Stimulated activated CD8-positive, alpha-beta memory T cell treated with anti-CD3 and anti-CD28 coated beads, Interleukin-15, amount 100 ng/mL, for 24 hours (primary cell): Measurements from ENCODE around the gene GRIN2A.

Experiments
- DNase-seq: peaks from one replicate; pipeline ENCODE4 v3.0.0-alpha.2; 2020; ENCODE audit warnings: low read depth

GRIN2A gene

GRCh38 chr16:9852003-9852402 lies 330.2 kb downstream of the GRIN2A start:
- DNase-seq: no peak

DNA sequence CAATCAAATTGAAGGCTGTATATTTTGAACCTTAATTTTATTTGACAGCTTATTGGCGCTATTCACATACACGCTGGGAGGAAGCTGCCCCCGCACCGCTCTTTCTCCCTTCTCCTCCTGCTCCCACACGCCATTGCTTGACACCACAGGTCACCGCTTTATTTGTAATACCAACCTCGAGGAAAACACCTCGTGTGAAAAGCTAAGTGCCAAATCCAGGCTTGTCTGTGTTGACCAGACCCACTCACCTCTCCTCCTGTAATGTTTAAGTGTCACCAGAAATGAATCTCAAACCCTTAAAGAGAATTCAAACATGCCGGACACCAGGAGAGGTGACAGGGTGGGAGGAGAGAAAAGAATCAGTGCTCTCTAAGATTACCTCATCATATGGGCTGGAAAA lies 331.4 kb downstream of the GRIN2A start:
- no peak for DNase-seq

GRCh38 chr16:9849697-9850245 lies 332.5 kb downstream of the GRIN2A start:
- DNase-seq: no peak

DNA sequence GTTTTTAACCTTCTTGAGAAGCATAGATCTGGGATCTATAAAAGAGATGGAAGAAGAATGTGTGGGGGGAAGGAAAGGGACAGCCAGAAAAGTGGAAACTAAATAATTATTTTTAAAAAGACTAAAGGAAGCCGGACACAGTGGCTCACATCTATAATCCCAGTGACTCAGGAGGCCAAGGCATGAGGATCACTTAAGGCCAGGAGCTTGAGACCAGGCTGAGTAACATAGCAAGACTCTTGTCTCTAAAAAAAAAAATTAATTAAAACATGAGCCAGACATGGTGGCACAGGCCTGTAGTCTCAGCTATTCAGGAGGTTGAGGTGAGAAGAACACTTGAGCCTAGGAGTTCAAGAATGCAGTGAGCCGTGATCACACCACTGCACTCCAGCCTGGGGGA lies 335.1 kb downstream of the GRIN2A start:
- DNase-seq: no peak

DNA sequence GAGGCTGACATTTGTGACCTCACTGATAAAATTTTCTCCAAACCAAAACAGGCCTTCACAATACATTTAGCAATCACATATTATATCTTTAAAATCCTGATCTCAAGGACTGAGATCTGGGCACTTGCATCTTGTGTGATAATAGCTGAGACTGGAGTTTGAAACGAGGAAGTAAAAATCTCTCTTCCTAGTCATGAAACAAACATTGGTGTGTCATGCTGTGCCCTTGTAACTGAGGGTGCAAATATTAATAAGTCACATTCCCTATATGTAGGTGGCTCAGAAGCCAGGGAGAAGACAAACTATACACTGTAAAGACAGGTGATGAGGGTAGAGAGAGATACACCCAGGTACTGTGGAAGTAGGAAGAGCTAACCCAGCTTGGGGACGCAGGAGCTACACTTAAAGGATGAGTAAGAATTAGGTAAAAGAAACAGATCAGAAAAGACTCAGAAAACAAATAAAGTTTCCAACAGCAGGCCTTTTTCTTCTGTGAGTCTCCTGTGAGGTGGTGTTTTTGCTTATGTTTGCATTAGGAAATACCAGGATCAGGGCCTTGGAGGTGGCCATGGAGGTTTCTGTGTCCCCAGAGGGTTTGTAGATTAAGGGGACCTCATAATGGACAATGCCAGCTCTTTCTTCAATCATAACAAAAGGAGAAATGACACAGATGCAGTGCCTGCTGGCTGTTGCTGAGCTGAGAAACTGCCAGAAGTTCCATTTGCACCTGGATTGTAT lies 335.7 kb downstream of the GRIN2A start:
- DNase-seq: no peak

DNA sequence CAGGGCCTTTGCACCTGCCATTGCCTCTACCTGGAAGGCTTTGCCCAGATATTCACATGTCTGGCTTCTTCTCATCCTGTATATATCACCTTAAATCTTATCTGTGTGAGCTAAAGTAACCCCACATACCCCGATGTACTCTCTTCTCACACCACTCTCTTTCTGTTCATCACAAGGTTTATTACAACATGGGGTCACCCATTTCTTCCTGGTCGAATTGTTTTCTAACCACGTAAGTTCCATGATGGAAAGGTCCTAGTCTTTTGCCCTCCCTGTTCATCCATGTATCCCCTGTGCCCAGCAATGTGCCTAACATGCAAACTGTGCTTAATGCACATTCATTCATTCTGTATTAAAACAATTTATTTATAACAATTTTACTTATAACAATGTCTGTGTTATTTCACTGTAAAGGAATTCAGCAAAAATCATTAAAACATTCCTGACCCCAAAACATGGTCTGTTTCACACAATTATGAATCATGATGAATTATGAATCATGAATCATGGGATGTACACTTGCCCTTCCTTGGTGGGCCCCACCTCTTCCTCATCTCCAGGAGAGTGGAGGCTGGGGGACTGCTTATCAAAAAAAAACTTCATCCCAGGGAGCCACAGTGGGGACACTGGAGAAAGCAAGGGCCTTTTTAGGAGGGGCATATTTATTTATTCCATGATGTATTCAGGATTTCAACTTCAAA lies 336.4 kb downstream of the GRIN2A start:
- DNase-seq: no peak

DNA sequence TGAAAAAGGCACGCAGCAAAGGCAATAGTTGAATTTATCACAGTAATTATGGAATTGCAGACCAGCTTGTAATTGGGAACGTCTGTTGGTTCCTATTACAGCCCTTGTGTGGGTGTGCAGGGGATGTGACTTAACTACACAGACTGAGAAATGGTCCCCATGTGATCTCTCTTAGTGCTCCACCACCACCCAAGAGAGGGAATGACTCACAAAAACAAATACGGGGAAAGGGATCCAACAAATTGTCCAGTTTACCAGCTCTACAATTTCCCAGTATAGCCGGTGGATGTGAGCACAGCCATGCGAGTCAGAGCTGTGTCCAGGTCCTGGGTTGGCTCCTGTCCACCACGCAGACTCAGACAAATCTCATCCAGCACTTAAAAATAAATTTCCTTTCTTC lies 337.9 kb downstream of the GRIN2A start:
- no peak for DNase-seq

GRCh38 chr16:9843424-9844018 lies 338.7 kb downstream of the GRIN2A start:
- no peak for DNase-seq

DNA sequence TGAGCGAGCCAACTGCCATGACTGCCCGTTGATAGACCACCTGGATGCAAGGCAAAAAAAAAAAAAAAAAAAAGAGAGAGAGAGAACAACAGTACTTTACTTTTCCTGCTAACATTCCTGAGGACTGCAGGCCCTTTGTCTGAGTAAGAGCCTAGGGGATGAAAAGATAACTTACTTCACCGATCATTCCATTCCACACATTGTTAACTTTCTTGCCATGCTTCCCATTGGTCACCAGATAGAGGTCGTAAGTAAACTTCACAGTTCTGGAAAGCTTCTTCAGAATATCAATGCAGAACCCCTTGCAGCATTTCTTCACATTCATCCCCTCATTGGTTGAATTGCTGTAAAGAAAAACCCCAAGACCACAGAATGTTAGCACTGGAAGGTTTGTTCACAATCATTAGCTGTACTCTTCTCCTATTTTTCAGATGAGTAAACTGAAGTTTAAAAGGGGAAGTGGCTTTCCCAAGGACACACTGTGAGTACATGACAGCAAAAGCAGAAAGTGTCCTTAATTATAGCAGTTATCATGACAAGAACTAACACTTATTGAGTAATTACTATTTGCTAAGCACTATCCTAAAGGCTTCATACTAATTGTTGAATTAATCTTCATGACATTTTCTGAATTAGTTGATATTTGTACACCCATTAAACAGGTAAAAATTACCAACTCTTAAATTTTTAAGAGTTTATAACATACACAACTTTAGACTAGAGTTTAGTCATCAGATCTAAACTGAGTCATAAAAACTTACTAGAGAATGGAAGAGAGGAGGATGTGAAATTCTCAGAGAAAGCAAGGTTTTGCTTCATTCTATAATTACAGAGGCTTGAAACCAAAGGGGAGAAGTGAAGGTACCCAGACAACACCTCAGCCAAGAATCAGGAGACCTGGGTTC lies 341.2 kb downstream of the GRIN2A start:
- no peak for DNase-seq

DNA sequence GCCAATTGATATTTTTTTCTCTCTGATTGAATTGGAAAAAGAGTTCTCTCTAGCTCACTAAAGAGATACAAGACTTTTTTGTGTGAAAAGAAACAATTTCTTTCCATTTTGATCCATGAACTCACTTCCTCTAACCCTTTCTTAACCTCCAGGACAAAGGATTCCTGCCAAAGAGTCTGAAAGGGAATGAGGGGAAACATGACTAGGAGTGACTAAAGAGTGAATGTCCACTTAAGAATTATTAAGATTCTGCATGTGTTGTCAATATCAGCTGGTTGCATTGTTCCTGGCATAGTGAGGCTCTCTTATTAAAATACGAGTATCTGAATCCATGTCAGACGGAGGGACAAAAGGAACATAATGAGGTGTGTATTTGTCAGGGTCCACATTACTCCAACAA lies 344.7 kb downstream of the GRIN2A start:
- no peak for DNase-seq

DNA sequence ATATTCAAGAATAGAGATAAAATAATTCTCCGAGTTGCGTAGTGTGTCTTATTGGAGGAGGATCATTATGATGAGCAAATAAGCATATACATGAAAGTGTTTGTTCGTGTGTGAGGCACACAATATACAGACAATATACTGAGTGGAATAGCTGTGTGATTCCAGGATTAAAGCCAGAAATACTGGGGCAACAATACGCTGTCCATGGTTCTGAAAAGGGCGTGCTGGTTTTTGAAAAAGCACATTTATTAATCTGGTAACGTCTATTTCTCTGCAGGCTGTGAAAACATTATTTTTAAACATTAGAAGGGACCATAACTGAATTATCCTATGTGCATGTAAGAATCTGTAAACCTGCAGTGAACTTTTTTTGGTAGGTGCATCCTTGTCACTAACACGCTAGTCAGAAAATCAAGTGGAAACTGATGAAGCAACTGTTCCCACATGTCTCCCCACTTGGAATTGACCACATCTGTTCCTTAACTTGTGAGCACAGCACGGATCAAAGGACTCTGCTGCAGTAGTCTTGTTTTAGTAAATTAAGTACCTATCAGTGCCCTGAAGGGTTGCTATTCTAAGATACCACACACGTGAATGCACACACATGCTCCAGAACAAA lies 346.0 kb downstream of the GRIN2A start:
- DNase-seq: no peak

DNA sequence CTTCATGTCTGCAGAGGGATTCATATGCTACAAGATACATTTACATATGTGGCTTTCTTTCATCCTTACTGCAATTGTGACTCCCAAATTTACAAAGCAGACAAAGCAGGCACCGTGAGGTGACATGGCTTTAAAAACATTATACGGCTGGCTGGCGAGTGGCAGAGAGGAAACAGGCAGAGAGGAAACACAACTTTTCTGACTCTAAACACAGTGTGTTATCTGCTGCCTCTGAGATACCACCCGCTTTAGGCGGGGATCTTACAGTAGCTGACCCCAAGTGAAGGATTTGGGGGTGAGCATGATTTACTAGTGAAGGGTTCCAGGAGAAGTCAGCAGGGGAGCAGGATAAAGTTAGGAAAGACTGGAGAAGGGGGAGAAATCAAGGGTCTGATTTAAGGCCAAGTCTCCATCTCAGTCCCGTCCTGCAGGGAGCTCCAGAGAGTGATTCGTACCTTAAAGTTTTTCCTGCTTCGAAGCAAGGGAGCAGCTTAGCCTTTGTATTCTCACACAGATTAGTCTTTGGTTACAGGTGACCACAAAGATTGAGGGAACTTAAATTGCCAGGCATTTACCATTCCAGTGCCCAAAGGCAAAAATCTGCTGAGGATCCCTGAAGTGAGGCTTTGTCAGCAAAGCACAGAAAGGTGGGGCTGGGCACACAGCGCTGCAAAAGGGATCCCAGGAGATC lies 355.0 kb downstream of the GRIN2A start:
- no peak for DNase-seq

- no peak for DNase-seq
Measured at GRCh38 chr16:9826656-9827055, 355.6 kb downstream of the GRIN2A start.

GRCh38 chr16:9824200-9825068 lies 357.8 kb downstream of the GRIN2A start:
- no peak for DNase-seq

DNA sequence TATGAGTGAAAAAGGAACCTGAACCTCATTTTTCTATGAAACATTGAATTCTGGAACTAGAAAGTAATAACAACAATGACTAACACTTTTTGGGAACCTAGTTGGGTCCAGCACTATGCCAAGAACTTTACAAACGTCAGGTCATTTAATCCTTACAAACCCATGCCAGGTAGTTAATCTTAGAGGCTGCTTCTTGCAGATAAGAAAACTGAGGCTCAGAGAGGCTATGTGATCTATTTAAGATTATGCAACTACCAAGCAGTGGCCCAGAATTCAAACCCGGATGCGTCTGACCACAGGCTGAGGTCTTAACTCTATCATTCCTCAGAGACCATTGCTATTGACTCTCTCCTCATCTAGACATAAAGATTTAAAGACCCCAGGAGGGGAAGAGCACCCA lies 358.7 kb downstream of the GRIN2A start:
- DNase-seq: no peak

DNA sequence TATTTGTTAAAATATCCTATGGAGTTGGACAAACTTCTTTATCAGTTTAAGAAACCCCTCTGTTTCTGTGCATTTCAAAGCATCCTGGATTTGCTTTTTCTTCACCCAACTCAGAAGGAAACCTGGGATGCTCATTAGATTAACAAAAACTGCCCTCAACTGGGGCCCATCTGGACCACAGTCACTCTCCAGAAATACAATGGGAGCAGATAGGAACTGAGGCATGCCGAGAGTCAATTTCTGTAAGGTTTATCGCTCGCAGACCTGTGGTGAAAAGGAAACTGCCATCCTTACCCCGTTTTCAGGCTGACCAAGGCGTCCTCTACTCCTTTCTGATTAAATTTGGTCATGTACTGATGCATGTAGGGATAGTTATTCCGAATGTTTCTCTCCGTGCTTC lies 360.3 kb downstream of the GRIN2A start:
- DNase-seq: no peak

GRCh38 chr16:9821331-9821730 lies 360.9 kb downstream of the GRIN2A start:
- no peak for DNase-seq

DNA sequence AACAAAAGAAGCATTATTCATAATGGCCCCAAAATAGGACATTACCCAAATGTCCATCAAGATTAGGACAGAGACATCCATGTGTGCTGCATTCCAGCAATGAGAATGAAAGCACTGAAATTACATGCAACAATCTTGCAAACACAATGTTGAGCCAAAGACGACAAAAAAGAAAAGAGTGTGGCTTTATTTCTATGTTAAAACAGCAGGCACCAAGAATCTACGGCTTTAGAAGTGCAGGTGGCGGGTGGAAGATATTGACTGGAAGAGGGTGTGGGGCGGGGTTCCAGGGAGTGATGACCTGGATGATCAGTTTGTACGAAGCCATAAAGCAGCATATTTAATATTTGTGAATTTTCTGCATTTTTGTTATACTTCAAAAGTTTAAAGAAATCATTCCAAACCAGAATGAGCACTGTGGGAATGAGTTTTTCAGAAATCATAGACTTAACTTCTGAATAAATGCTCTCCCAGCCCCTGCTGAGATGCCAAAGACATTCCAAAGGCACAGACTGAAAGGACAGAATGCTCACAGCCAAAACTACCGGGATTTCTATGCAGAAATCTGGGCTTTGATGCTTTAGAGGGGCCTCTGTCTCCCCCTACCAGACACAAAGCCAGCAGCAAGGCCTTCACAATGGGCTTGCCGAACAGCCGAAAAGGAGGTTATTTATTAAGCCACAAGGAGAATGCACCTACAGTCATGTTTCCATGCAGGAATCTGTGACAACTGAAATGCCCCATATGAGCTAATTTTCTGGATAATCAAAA lies 361.6 kb downstream of the GRIN2A start:
- DNase-seq: no peak

- no peak for DNase-seq
Measured at GRCh38 chr16:9818702-9819101, 363.5 kb downstream of the GRIN2A start.
